HG03159 (cell line): ENCODE data around the gene TMEM218.

ENCODE experiments used
- ATAC-seq: cut with Tn5 transposase; IDR thresholded peaks from one replicate; pipeline ENCODE4 v1.9.1; 2021; ENCODE audit warnings: mild to moderate bottlenecking, moderate library complexity; ENCODE audit not compliant: unreplicated experiment

Gene TMEM218

GRCh38 chr11:125076378-125076945 is 35.0 kb downstream of the TMEM218 start:
- no peak for ATAC-seq

- no peak for ATAC-seq
Observed at GRCh38 chr11:125075900-125076317, 35.5 kb downstream of the TMEM218 start.

- no peak for ATAC-seq
Observed at GRCh38 chr11:125075242-125075625, 36.2 kb downstream of the TMEM218 start.

GRCh38 chr11:125074511-125075241 is 36.8 kb downstream of the TMEM218 start:
- ATAC-seq: no peak

GRCh38 chr11:125073616-125074483 is 37.6 kb downstream of the TMEM218 start:
- no peak for ATAC-seq

- no peak for ATAC-seq
Observed at GRCh38 chr11:125072961-125073590, 38.4 kb downstream of the TMEM218 start.

- ATAC-seq: peak; percentile 84
Observed at GRCh38 chr11:125072218-125072960, 39.0 kb downstream of the TMEM218 start.

- no peak for ATAC-seq
Observed at GRCh38 chr11:125071846-125072217, 39.6 kb downstream of the TMEM218 start.

- no peak for ATAC-seq
Observed at GRCh38 chr11:125071435-125071834, 40.0 kb downstream of the TMEM218 start.

GRCh38 chr11:125070699-125071254 is 40.6 kb downstream of the TMEM218 start:
- ATAC-seq: peak; percentile 68

GRCh38 chr11:125069796-125070195 is 41.6 kb downstream of the TMEM218 start:
- ATAC-seq: no peak

GRCh38 chr11:125069008-125069407 is 42.4 kb downstream of the TMEM218 start:
- ATAC-seq: no peak

GRCh38 chr11:125068368-125068767 is 43.1 kb downstream of the TMEM218 start:
- no peak for ATAC-seq

- ATAC-seq: no peak
Observed at GRCh38 chr11:125064070-125064469, 47.4 kb downstream of the TMEM218 start.

- ATAC-seq: peak; percentile 23
Observed at GRCh38 chr11:125063429-125064043, 47.9 kb downstream of the TMEM218 start.

- peak; percentile 96 for ATAC-seq
Observed at GRCh38 chr11:125062931-125063428, 48.4 kb downstream of the TMEM218 start, which contains the start of gene SLC37A2. Gene SLC37A2, plus strand, starts transcription at chr11:125063305. Its CDS starts 63 bp downstream, at chr11:125063368.

- ATAC-seq: no peak
Observed at GRCh38 chr11:125062218-125062930, 49.1 kb downstream of the TMEM218 start.

GRCh38 chr11:125061281-125061680 is 50.1 kb downstream of the TMEM218 start:
- no peak for ATAC-seq

- no peak for ATAC-seq
Observed at GRCh38 chr11:125057693-125058016, 53.8 kb downstream of the TMEM218 start.
